IPS-18c (cell line): ENCODE results near the gene SYNDIG1L.

Experiments used
- H3K4me3 ChIP-seq: 2 replicates; pipeline ENCODE4 v1.7.0; 2013; ENCODE audit warnings: low read depth, mild to moderate bottlenecking, low read length, moderate library complexity; ENCODE audit not compliant: insufficient read depth
- H3K9me3 ChIP-seq: one replicate; pipeline ENCODE4 v1.6.1; 2013; ENCODE audit warnings: mild to moderate bottlenecking, low read length, moderate library complexity; ENCODE audit not compliant: control insufficient read depth, insufficient read depth

Gene SYNDIG1L

GRCh38 chr14:74412753-74413152 is 13.3 kb downstream of the SYNDIG1L start:
- Histone ChIP-seq H3K4me3 (no peak overlapping the region), H3K9me3 (no peaks in the 10 kb centered on the region)

- Histone ChIP-seq H3K4me3 (no peak overlapping the region), H3K9me3 (no peaks in the 10 kb centered on the region)
Observed at GRCh38 chr14:74411671-74412070, 14.3 kb downstream of the SYNDIG1L start.

GRCh38 chr14:74409441-74409840 is 16.6 kb downstream of the SYNDIG1L start:
- no peak overlapping the region for H3K4me3 ChIP-seq
- H3K9me3 ChIP-seq = no peaks in the 10 kb centered on the region

GRCh38 chr14:74408870-74409269 is 17.1 kb downstream of the SYNDIG1L start:
- Histone ChIP-seq H3K4me3 (no peak overlapping the region), H3K9me3 (no peaks in the 10 kb centered on the region)

- Histone ChIP-seq H3K9me3 (no peaks in the 10 kb centered on the region), H3K4me3 (no peak overlapping the region)
Observed at GRCh38 chr14:74407801-74408154, 18.2 kb downstream of the SYNDIG1L start.

GRCh38 chr14:74407021-74407800 is 18.8 kb downstream of the SYNDIG1L start:
- Histone ChIP-seq H3K9me3 (no peaks in the 10 kb centered on the region), H3K4me3 (no peak overlapping the region)

- H3K4me3 ChIP-seq = no peak overlapping the region
- H3K9me3 ChIP-seq = no peaks in the 10 kb centered on the region
Observed at GRCh38 chr14:74405663-74406062, 20.3 kb downstream of the SYNDIG1L start.

GRCh38 chr14:74404435-74404834 is 21.6 kb downstream of the SYNDIG1L start:
- no peak overlapping the region for H3K4me3 ChIP-seq
- H3K9me3 ChIP-seq = no peaks in the 10 kb centered on the region

GRCh38 chr14:74403619-74404417 is 22.2 kb downstream of the SYNDIG1L start:
- Histone ChIP-seq H3K4me3 (no peak overlapping the region), H3K9me3 (no peaks in the 10 kb centered on the region)

GRCh38 chr14:74402401-74403251 is 23.4 kb downstream of the SYNDIG1L start:
- Histone ChIP-seq H3K9me3 (no peaks in the 10 kb centered on the region), H3K4me3 (no peak overlapping the region)

- Histone ChIP-seq H3K4me3 (peak overlapping the region; percentile 25; the same call in 1 of the 2 replicates), H3K9me3 (no peaks in the 10 kb centered on the region)
Observed at GRCh38 chr14:74401504-74402241, 24.3 kb downstream of the SYNDIG1L start.

- H3K4me3 ChIP-seq = no peak overlapping the region
Observed at GRCh38 chr14:74400919-74401503, 25.0 kb downstream of the SYNDIG1L start.

GRCh38 chr14:74400031-74400685 is 25.9 kb downstream of the SYNDIG1L start:
- Histone ChIP-seq H3K4me3 (no peak overlapping the region), H3K9me3 (no peaks in the 10 kb centered on the region)

More at GRCh38 chr14:74400919-74401503, 25.0 kb downstream of the SYNDIG1L start:
- H3K9me3 ChIP-seq = no peaks in the 10 kb centered on the region

- Histone ChIP-seq H3K9me3 (no peaks in the 10 kb centered on the region), H3K4me3 (no peak overlapping the region)
Observed at GRCh38 chr14:74395094-74395493, 30.9 kb downstream of the SYNDIG1L start.

- H3K9me3 ChIP-seq = no peaks in the 10 kb centered on the region
- H3K4me3 ChIP-seq = no peak overlapping the region
Observed at GRCh38 chr14:74394549-74394948, 31.5 kb downstream of the SYNDIG1L start.
